Epithelial cell of esophagus (primary cell): ENCODE data around the gene PLA2G4F.

Experiments
- DNase-seq: peaks from one replicate; pipeline ENCODE4 v3.0.0; 2010; ENCODE audit warnings: low read depth
- H3K4me3 ChIP-seq: 2 replicates; pipeline ENCODE4 v1.5.1; 2011; ENCODE audit warnings: mild to moderate bottlenecking, low read length, control low read depth
- CTCF ChIP-seq: IDR thresholded peaks from 2 replicates; pipeline ENCODE4 v1.5.1; 2011; ENCODE audit warnings: low read depth, mild to moderate bottlenecking, low read length, control low read depth, inconsistent platforms; ENCODE audit not compliant: insufficient read depth; ENCODE audit errors: missing control alignments

The PLA2G4F gene

GRCh38 chr15:42143866-42144625 lies 12.4 kb downstream of the PLA2G4F start:
- no peak for TF ChIP-seq CTCF
- no peak overlapping the region for H3K4me3 ChIP-seq
- DNase-seq, result no peak

- DNase-seq, result no peak
- no peak for TF ChIP-seq CTCF
- H3K4me3 ChIP-seq, result no peak overlapping the region
Observed at GRCh38 chr15:42143356-42143755, 13.1 kb downstream of the PLA2G4F start.

- H3K4me3 ChIP-seq, result no peak overlapping the region
- no peak for TF ChIP-seq CTCF
- no peak for DNase-seq
Observed at GRCh38 chr15:42141795-42142667, 14.4 kb downstream of the PLA2G4F start.

GRCh38 chr15:42141246-42141645 lies 15.2 kb downstream of the PLA2G4F start:
- TF ChIP-seq CTCF, result no peak
- H3K4me3 ChIP-seq, result no peak overlapping the region
- DNase-seq, result no peak

GRCh38 chr15:42140383-42141070 lies 15.9 kb downstream of the PLA2G4F start:
- H3K4me3 ChIP-seq, result no peak overlapping the region
- DNase-seq, result no peak
- TF ChIP-seq CTCF, result no peak

GRCh38 chr15:42139596-42139995 lies 16.8 kb downstream of the PLA2G4F start:
- no peak overlapping the region for H3K4me3 ChIP-seq
- DNase-seq, result no peak

More at GRCh38 chr15:42139596-42139995, 16.8 kb downstream of the PLA2G4F start:
- TF ChIP-seq CTCF, result no peak
